ENCODE data around the gene C1orf174.

DNA sequence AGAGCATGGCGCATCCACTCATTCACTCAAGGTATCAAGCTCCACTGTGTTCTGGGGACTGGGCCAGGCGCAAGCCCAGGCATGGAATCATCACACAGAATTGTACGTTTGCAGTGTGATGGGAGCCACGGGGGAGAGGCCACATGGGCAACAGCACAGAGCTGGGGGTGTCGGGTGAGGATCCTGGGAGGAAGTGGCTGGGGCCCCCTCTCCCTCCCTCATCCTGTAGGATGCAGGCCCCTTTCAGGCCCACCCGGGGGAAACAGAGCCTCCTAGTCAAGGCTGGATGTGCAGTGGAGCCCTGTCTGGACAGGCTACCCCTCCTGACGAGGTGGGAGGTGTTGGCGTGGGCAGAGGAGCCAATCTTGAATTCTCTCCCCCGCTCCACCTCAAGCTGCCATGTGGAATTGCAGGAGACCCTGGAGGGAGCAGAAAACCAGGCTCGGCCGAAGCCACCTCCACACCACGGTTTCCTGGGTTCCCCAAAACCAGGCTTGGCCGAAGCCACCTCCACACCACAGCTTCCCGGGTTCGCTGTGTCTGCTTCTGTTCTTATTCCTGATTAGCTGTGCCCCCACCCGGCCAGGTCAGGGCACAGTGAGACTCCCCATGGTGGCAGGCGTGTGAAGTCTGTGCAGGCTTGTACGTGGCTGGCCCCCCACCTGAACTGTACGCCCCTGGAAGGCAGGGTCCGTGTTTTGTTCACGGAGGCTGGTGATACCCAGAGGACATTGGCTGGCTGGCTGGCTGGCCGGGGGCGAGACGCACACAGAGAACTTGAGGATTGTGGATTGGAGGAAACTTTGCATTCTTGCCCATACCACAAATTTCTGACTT is 4.2 kb upstream of the C1orf174 start:
- no peak for TF ChIP-seq POLR2A (IDR thresholded peaks at IDR 0.05; ENCODE audit: low read depth, low read length)
- no peak for TF ChIP-seq TAF1 (IDR thresholded peaks at IDR 0.05; ENCODE audit: low read depth, low read length)
- TF ChIP-seq POLR2AphosphoS5 (IDR thresholded peaks at IDR 0.05; ENCODE audit: low read depth, low read length): no peak
- TF ChIP-seq POU2F2 (IDR thresholded peaks at IDR 0.05; ENCODE audit: low read depth, low read length): no peak
- TF ChIP-seq PAX5 (IDR thresholded peaks at IDR 0.05; ENCODE audit: insufficient read depth, low read length, severe bottlenecking): no peak
- no peak for TF ChIP-seq SPI1 (IDR thresholded peaks at IDR 0.05; ENCODE audit: low read depth, low read length)
